CD8-positive, alpha-beta memory T cell (primary cell): ENCODE measurements around the gene SIGLEC7. TPM values are rescaled to one million over a fixed set of nuclear protein-coding genes. Genes with fewer than 3 reads are reported as not detected.

Experiments
- CTCF ChIA-PET: fragments of 350-600 bp; sonication (Branson Sonifier 250); formaldehyde crosslinking; loops from one replicate; lab custom pipeline; 2021; ENCODE audit warnings: antibody characterized with exemption; lab: Charles Lee
- POLR2A ChIA-PET: fragments of 350-600 bp; sonication (Branson Sonifier 250); formaldehyde crosslinking; loops from one replicate; lab custom pipeline; 2021; ENCODE audit warnings: antibody characterized with exemption; lab: Charles Lee
- DNase-seq, 5 donors: peaks; one replicate each; pipeline versions ENCODE4 v3.0.0 to v3.0.0-alpha.2; 2020 to 2022; ENCODE audit warnings: mixed read lengths in 1 of 5
- H3K27ac ChIP-seq: one replicate; pipeline ENCODE4 v1.7.0; 2013; ENCODE audit warnings: low read depth, mild to moderate bottlenecking, low read length, moderate library complexity
- H3K27me3 ChIP-seq: 2 replicates; pipeline ENCODE4 v1.7.0; 2013; ENCODE audit warnings: low read length, mild to moderate bottlenecking; ENCODE audit not compliant: insufficient read depth, poor library complexity, severe bottlenecking
- H3K36me3 ChIP-seq: 2 replicates; pipeline ENCODE4 v1.7.0; 2013; ENCODE audit warnings: mild to moderate bottlenecking, low read length, moderate library complexity; ENCODE audit not compliant: insufficient read depth
- H3K4me1 ChIP-seq: 2 replicates; pipeline ENCODE4 v1.7.0; 2013; ENCODE audit warnings: mild to moderate bottlenecking, low read length, moderate library complexity; ENCODE audit not compliant: insufficient read depth
- H3K4me3 ChIP-seq: 2 replicates; pipeline ENCODE4 v1.7.0; 2013; ENCODE audit warnings: mild to moderate bottlenecking, low read length
- H3K9me3 ChIP-seq: 2 replicates; pipeline ENCODE4 v1.7.0; 2013; ENCODE audit warnings: mild to moderate bottlenecking, low read length
- H3K27ac Mint-ChIP-seq, 8 donors: one replicate each; pipeline ENCODE4 v1.8.0; 2020 to 2021; ENCODE audit warnings: mixed read lengths in 8 of 8, mild to moderate bottlenecking in 6 of 8, inconsistent platforms in 3 of 8, moderate library complexity in 3 of 8
- H3K27me3 Mint-ChIP-seq, 2 donors: one replicate each; pipeline ENCODE4 v1.8.0; 2020 to 2021; ENCODE audit warnings: mixed read lengths in 2 of 2, mild to moderate bottlenecking in 1 of 2, moderate library complexity in 1 of 2
- H3K36me3 Mint-ChIP-seq, 3 donors: one replicate each; pipeline ENCODE4 v1.8.0; 2020 to 2021; ENCODE audit warnings: mixed read lengths in 3 of 3, inconsistent platforms in 1 of 3, mild to moderate bottlenecking in 1 of 3
- H3K4me1 Mint-ChIP-seq, 3 donors: one replicate each; pipeline ENCODE4 v1.8.0; 2020 to 2021; ENCODE audit warnings: mixed read lengths in 3 of 3, inconsistent platforms in 1 of 3, mild to moderate bottlenecking in 1 of 3
- H3K4me3 Mint-ChIP-seq, 7 donors: one replicate each; pipeline ENCODE4 v1.8.0; 2020 to 2021; ENCODE audit warnings: mixed read lengths in 7 of 7, mild to moderate bottlenecking in 6 of 7, moderate library complexity in 4 of 7, inconsistent platforms in 2 of 7
- H3K9me3 Mint-ChIP-seq, 5 donors: one replicate each; pipeline ENCODE4 v1.8.0; 2020 to 2022; ENCODE audit warnings: mixed read lengths in 5 of 5, mild to moderate bottlenecking in 3 of 5, moderate library complexity in 2 of 5, inconsistent platforms in 1 of 5
- polyA plus RNA-seq: library from polyadenylated mRNA; unstranded; fragments of 300-500 nt; fragmentation: Illumina TruSeq; gene quantifications from one replicate; pipeline ENCODE4 v1.2.3, GENCODE V29; 2021
- total RNA-seq, 2 experiments: library from RNA; stranded (reverse); gene quantifications; one replicate each; pipeline ENCODE4 v1.2.3, GENCODE V29; 2021

Gene SIGLEC7
- total and polyA plus RNA-seq, 3 experiments from 2014 or later: 0.42 to 2.5 (median 0.46) TPM

DNA sequence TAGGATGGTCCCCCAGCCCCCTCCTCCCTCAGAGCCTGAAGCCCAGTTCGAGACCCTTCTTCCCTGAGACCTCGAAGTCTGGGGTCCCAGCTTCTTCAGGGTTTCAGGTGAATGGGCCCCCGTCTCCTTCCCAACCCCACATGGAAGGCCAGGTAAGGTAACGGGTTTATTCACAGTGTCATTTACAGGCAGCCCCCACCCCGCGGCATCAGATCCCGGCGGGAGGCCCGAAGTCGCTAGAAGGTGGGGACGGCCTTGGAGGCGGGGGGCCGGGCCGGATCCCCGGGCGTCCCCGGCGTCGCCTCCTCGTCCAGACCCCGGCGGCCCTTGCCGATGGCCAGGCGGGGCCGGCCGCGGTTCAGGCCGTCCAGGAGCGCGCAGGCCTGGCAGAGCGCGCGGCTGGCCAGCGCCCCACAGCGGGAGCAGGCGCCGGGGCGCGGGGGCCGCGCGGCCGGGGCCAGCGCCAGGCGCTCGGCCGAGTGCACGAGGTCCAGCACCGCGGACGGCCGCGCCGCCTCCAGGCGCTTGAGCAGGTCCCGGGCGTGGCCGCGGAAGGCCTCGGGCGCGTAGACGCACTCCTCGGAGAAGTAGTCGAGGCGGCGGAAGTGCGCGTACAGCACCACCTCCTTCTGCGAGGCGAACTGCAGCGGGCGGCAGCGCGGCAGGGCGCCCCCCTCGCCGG lies 43.6 kb upstream of the SIGLEC7 start:
- Mint-ChIP-seq H3K27ac (no peak overlapping the region), H3K4me1 (peaks cover 35 to 44% (median 42%) of the 10 kb centered on the region in 3 donors), H3K27me3 (no peaks in the 10 kb centered on the region), H3K36me3 (peaks cover 2 to 61% (median 5%) of the 10 kb centered on the region in 3 donors), H3K4me3 (peak overlapping the region in 1 of 7 donors; percentile 27), H3K9me3 (no peaks in the 10 kb centered on the region)
- Histone ChIP-seq H3K4me1 (peaks cover 13% of the 10 kb centered on the region), H3K27ac (no peak overlapping the region), H3K27me3 (no peaks in the 10 kb centered on the region), H3K4me3 (no peak overlapping the region), H3K36me3 (peaks cover 6% of the 10 kb centered on the region), H3K9me3 (no peaks in the 10 kb centered on the region)
- CTCF ChIA-PET: no interaction called here
- DNase-seq: peak; percentile 12 to 67 (median 27)
- POLR2A ChIA-PET: no interaction called here

DNA sequence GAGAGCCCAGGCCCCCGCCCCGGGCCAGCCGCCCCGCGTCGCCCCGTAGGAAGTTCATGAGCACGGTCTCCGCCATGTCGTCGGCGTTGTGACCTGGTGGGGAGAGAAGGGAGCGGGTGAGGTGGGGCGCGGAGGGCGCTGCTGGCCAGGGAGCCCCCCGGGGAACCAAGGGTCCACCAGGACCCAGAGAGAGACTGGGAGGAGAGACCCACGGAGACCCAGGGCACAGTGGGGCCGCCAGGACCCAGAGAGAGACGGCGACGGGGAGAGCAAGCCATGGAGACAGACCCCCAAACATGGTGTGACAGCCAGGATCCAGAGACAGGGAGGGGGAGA lies 43.1 kb upstream of the SIGLEC7 start:
- no peak for DNase-seq
- Mint-ChIP-seq H3K27me3 (no peaks in the 10 kb centered on the region), H3K36me3 (peaks cover 2 to 66% (median 5%) of the 10 kb centered on the region in 3 donors), H3K9me3 (no peaks in the 10 kb centered on the region), H3K4me3 (peak overlapping the region in 3 of 7 donors; percentile 27 to 59 (median 41)), H3K4me1 (peaks cover 35 to 47% (median 46%) of the 10 kb centered on the region in 3 donors), H3K27ac (peak overlapping the region in 3 of 8 donors; percentile 27 to 50 (median 29))
- POLR2A ChIA-PET: no interaction called here
- no peaks in the 10 kb centered on the region for H3K9me3 ChIP-seq
- no peaks in the 10 kb centered on the region for H3K27me3 ChIP-seq
- peaks cover 13% of the 10 kb centered on the region for H3K4me1 ChIP-seq
- no peak overlapping the region for H3K27ac ChIP-seq
- CTCF ChIA-PET: no interaction called here
- peaks cover 6% of the 10 kb centered on the region for H3K36me3 ChIP-seq
- no peak overlapping the region for H3K4me3 ChIP-seq

DNA sequence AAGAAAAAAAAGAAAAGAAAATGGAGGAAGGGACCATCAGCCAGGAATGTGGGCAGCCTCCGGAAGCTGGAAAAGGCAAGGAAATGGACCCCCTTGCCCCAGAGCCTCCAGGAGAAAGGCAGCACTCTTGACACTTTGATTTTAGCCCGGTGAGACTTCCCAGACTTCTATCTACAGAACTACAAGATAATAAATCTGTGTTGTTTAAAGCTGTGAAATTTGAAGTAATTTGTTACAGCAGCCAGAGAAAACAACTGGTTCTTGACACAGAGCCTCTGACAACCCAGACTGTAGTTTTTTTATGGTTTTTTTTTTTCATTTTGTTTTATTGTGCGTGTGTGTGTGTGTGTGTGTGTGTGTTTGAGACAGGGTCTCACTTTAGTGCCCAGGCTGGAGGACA lies 41.5 kb upstream of the SIGLEC7 start:
- peaks cover 13% of the 10 kb centered on the region for H3K4me1 ChIP-seq
- H3K36me3 Mint-ChIP-seq: peaks cover 5 to 77% (median 5%) of the 10 kb centered on the region in 3 donors
- H3K27ac ChIP-seq: no peak overlapping the region
- H3K4me1 Mint-ChIP-seq: peaks cover 47 to 58% (median 58%) of the 10 kb centered on the region in 3 donors
- no peak for DNase-seq
- no peak overlapping the region for H3K4me3 ChIP-seq
- CTCF ChIA-PET: no interaction called here
- H3K27me3 ChIP-seq: no peaks in the 10 kb centered on the region
- no peak overlapping the region for H3K27ac Mint-ChIP-seq
- peaks cover 6% of the 10 kb centered on the region for H3K36me3 ChIP-seq
- POLR2A ChIA-PET: no interaction called here
- H3K9me3 ChIP-seq: no peaks in the 10 kb centered on the region
- H3K4me3 Mint-ChIP-seq: peak overlapping the region in 1 of 7 donors; percentile 63
- H3K27me3 Mint-ChIP-seq: no peaks in the 10 kb centered on the region
- H3K9me3 Mint-ChIP-seq: no peaks in the 10 kb centered on the region

DNA sequence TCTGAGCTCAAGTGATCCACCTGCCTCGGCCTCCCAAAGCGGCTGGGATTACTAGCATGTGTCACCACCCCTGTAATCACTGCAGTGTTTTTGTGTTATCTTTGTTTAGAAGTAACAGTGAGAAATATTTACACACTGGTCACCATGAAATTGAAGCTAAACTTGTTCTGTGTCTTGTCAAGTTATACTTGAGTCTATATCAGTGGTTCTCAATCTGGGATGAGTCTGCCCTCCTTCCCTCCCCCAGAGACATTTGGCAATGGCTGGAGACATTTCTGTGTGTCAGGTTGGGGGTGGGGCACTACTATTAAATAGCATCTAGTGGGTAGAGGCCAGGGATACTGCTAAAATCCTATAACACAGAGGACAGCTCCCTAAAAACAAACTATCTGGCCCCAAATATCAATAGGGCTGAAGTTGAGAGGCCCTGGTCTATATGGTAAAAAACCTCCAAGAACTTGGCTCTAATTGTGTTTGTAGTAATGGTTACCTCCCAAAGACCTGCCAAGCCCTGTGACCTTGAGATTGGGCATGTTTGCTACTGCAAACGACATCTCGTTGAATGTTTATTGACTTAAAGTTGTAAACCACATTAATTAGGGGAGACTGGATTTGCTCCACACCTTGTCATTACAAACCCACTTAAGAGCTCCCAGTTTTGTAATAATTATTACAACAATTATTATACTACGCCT lies 40.8 kb upstream of the SIGLEC7 start:
- no peak overlapping the region for H3K4me3 ChIP-seq
- Mint-ChIP-seq H3K27ac (peak overlapping the region in 4 of 8 donors; percentile 27 to 44 (median 38)), H3K36me3 (peaks cover 5 to 82% (median 8%) of the 10 kb centered on the region in 3 donors), H3K9me3 (no peaks in the 10 kb centered on the region), H3K4me3 (no peak overlapping the region), H3K4me1 (peaks cover 52 to 65% (median 62%) of the 10 kb centered on the region in 3 donors), H3K27me3 (no peaks in the 10 kb centered on the region)
- no peak for DNase-seq
- POLR2A ChIA-PET: no interaction called here
- H3K27ac ChIP-seq: no peak overlapping the region
- H3K4me1 ChIP-seq: peaks cover 13% of the 10 kb centered on the region
- no peaks in the 10 kb centered on the region for H3K27me3 ChIP-seq
- CTCF ChIA-PET: interaction anchor here (0.9 to 1.6 kb wide), 2 partner anchors 56 to 744 kb away, joined by 3 read pairs; no protein-coding TSS in a partner anchor
- no peaks in the 10 kb centered on the region for H3K9me3 ChIP-seq
- peaks cover 6% of the 10 kb centered on the region for H3K36me3 ChIP-seq

DNA sequence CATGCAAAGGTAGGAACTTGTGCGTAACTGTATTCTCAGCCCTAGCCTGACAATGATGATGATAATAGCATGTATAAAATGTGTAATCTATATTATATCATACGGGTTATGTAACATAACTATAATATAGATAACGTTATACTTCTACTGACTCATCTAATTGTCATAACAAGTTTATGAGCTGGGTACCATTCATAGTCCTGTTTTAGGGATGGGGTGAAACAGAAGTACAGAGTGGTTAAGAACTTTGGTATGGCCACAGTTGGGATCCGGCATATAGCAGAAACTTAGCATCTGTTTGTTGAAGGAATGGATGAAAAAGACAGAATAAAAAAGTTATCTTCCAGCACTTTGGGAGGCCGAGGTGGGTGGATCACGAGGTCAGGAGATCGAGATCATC lies 39.1 kb upstream of the SIGLEC7 start:
- Histone ChIP-seq H3K9me3 (no peaks in the 10 kb centered on the region), H3K27me3 (no peaks in the 10 kb centered on the region), H3K4me3 (no peak overlapping the region), H3K27ac (no peak overlapping the region), H3K4me1 (peaks cover 19% of the 10 kb centered on the region), H3K36me3 (peaks cover 6% of the 10 kb centered on the region)
- ChIA-PET CTCF (interaction anchor here (1.3 kb wide), 1 partner anchor 9 kb away, joined by 3 read pairs; no protein-coding TSS in a partner anchor), POLR2A (no interaction called here)
- Mint-ChIP-seq H3K4me1 (peaks cover 53 to 68% (median 64%) of the 10 kb centered on the region in 3 donors), H3K9me3 (no peaks in the 10 kb centered on the region), H3K27ac (no peak overlapping the region), H3K4me3 (no peak overlapping the region), H3K36me3 (peaks cover 0 to 73% (median 8%) of the 10 kb centered on the region in 3 donors), H3K27me3 (no peaks in the 10 kb centered on the region)
- DNase-seq: no peak

DNA sequence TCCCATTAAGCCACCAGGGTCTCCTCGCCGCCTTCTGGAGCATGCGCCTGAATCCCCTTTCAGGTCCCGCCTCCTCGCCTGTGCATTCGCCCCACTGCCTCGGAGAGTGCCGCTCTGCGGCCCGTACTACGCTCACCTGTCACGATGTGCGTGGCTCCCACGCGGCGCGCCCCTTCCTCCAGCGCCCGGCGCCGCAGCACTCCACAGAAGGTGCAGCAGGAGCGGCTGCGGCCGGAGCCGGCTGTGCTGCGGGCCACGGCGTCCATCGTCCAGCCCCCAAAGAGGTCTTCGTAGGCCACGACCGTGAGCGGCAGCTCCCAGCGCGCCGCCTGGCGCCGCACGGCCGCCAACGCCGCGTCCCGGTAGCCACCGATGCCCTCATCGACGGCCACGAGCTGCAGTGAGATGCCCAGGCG lies 38.2 kb upstream of the SIGLEC7 start:
- peak overlapping the region in 2 of 8 donors; percentile 56 to 62 for H3K27ac Mint-ChIP-seq

DNA sequence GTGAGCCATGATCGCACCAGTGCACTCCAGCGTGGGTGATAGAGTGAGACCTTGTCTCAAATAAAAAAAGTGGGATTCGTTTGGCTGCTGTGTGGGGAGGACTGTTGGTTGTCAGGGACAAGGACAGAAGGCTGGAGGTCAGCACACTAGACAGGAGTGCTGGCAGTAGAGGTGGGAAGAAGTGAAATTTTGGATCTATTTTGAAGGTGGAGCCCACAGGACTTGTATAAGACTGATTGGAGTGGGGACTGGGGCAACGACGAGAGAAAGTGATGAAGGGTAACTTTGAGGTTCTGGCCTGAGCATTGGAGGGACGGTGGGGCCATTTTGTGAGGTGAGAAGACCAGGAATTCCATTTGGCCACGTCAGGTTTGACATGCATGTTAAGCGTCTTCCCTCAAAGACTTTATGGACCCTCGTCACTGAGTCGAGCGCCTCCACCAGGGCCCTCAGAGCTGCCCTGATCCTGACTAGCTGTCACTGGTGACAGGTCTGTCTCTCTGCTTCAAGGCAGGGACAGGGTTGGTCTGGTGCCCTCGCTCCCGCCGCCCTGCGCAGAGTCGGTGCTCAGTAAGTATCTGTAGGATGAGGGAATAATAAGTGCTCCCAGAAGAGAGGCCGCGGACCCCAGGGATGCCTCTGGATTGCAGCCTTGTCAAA lies 34.6 kb upstream of the SIGLEC7 start:
- Histone ChIP-seq H3K36me3 (peaks cover 3% of the 10 kb centered on the region), H3K27me3 (no peaks in the 10 kb centered on the region), H3K9me3 (no peaks in the 10 kb centered on the region), H3K27ac (peak overlapping the region; percentile 82), H3K4me3 (peak overlapping the region; percentile 91), H3K4me1 (peaks cover 18% of the 10 kb centered on the region)
- ChIA-PET CTCF (no interaction called here), POLR2A (no interaction called here)
- Mint-ChIP-seq H3K27ac (peak overlapping the region; percentile 92 to 100 (median 98)), H3K27me3 (peaks cover 0 to 3% of the 10 kb centered on the region in 2 donors), H3K4me1 (peaks cover 40 to 60% (median 53%) of the 10 kb centered on the region in 3 donors), H3K9me3 (no peaks in the 10 kb centered on the region), H3K36me3 (peaks cover 0 to 44% (median 6%) of the 10 kb centered on the region in 3 donors), H3K4me3 (peak overlapping the region; percentile 89 to 99 (median 96))
- peak in 1 of 5 donors; percentile 10 for DNase-seq

More for the DNA sequence above, 38.2 kb upstream of the SIGLEC7 start:
- no peaks in the 10 kb centered on the region for H3K27me3 ChIP-seq
- no peak overlapping the region for H3K27ac ChIP-seq
- Mint-ChIP-seq H3K27me3 (peaks cover 0 to 3% of the 10 kb centered on the region in 2 donors), H3K4me1 (peaks cover 62 to 77% (median 73%) of the 10 kb centered on the region in 3 donors), H3K4me3 (no peak overlapping the region), H3K36me3 (peaks cover 0 to 77% (median 8%) of the 10 kb centered on the region in 3 donors), H3K9me3 (no peaks in the 10 kb centered on the region)
- no peak for DNase-seq
- H3K4me3 ChIP-seq: no peak overlapping the region
- POLR2A ChIA-PET: no interaction called here
- CTCF ChIA-PET: interaction anchor here (1.3 kb wide), 1 partner anchor 9 kb away, joined by 3 read pairs; no protein-coding TSS in a partner anchor
- H3K4me1 ChIP-seq: peaks cover 22% of the 10 kb centered on the region
- H3K9me3 ChIP-seq: no peaks in the 10 kb centered on the region
- peaks cover 6% of the 10 kb centered on the region for H3K36me3 ChIP-seq
